NOMO-1 treated with DMSO at 0.1 percent for 48 hours (cell line): ENCODE data around the gene VCX2.
"Not testable (repeated sequence)": the region's sequence is repeated elsewhere in the genome, so short reads cannot be mapped to it uniquely, and the experiment has no call there.

Experiments
- DNase-seq: peaks from one replicate; lab custom pipeline; 2025; ENCODE audit not compliant: unreplicated experiment; lab: John Stamatoyannopoulos, UW

VCX2 gene

GRCh38 chrX:8122538-8122937 lies 48.5 kb downstream of the VCX2 start:
- no peak for DNase-seq

- DNase-seq: not testable (repeated sequence)
Observed at GRCh38 chrX:8121391-8121790, 49.7 kb downstream of the VCX2 start.
